DMS79 treated with DMSO at 0.1 percent for 48 hours (cell line): ENCODE data around the gene NUP42.
"Not testable (repeated sequence)": the region's sequence is repeated elsewhere in the genome, so short reads cannot be mapped to it uniquely, and the experiment has no call there.

ENCODE experiments used
- DNase-seq: peaks from one replicate; lab custom pipeline; 2025; lab: John Stamatoyannopoulos, UW

Gene NUP42

GRCh38 chr7:23204241-23204640, 22.4 kb downstream of the NUP42 start:
- DNase-seq, result no peak

GRCh38 chr7:23205577-23205908, 23.7 kb downstream of the NUP42 start:
- DNase-seq, result no peak

- DNase-seq, result no peak
Measured at GRCh38 chr7:23205909-23206767, 24.3 kb downstream of the NUP42 start.

GRCh38 chr7:23207021-23207420, 25.2 kb downstream of the NUP42 start:
- no peak for DNase-seq

GRCh38 chr7:23207884-23208283, 26.0 kb downstream of the NUP42 start:
- DNase-seq, result no peak

- DNase-seq, result no peak
Measured at GRCh38 chr7:23208316-23208715, 26.5 kb downstream of the NUP42 start.

GRCh38 chr7:23210506-23210905, 28.7 kb downstream of the NUP42 start:
- no peak for DNase-seq

- DNase-seq, result no peak
Measured at GRCh38 chr7:23211589-23211988, 29.7 kb downstream of the NUP42 start.

- no peak for DNase-seq
Measured at GRCh38 chr7:23212395-23212794, 30.5 kb downstream of the NUP42 start.

GRCh38 chr7:23212841-23213240, 31.0 kb downstream of the NUP42 start:
- DNase-seq, result no peak

- DNase-seq, result no peak
Measured at GRCh38 chr7:23213755-23214154, 31.9 kb downstream of the NUP42 start.

- no peak for DNase-seq
Measured at GRCh38 chr7:23214423-23214822, 32.6 kb downstream of the NUP42 start.

- DNase-seq, result no peak
Measured at GRCh38 chr7:23214938-23215337, 33.1 kb downstream of the NUP42 start.

GRCh38 chr7:23216021-23216420, 34.2 kb downstream of the NUP42 start:
- no peak for DNase-seq

GRCh38 chr7:23218196-23218595, 36.3 kb downstream of the NUP42 start:
- DNase-seq, result no peak

GRCh38 chr7:23220690-23221305, 39.0 kb downstream of the NUP42 start:
- DNase-seq, result no peak

GRCh38 chr7:23222439-23223030, 40.7 kb downstream of the NUP42 start:
- no peak for DNase-seq

GRCh38 chr7:23224364-23224763, 42.5 kb downstream of the NUP42 start:
- not testable (repeated sequence) for DNase-seq

- no peak for DNase-seq
Measured at GRCh38 chr7:23226844-23227450, 45.1 kb downstream of the NUP42 start.

- no peak for DNase-seq
Measured at GRCh38 chr7:23228412-23228811, 46.6 kb downstream of the NUP42 start.

GRCh38 chr7:23230641-23231101, 48.8 kb downstream of the NUP42 start:
- DNase-seq, result no peak

GRCh38 chr7:23232966-23233365, 51.1 kb downstream of the NUP42 start:
- no peak for DNase-seq
